ENCODE measurements around the gene NSD2. TPM values are rescaled to one million over a fixed set of nuclear protein-coding genes. Genes with fewer than 3 reads are reported as not detected.
A peak's percentile ranks its signal among the peaks of the same experiment; 100 is the strongest.

The NSD2 gene
- total RNA-seq, 1 experiment from 2014 or later, result 109 TPM

DNA sequence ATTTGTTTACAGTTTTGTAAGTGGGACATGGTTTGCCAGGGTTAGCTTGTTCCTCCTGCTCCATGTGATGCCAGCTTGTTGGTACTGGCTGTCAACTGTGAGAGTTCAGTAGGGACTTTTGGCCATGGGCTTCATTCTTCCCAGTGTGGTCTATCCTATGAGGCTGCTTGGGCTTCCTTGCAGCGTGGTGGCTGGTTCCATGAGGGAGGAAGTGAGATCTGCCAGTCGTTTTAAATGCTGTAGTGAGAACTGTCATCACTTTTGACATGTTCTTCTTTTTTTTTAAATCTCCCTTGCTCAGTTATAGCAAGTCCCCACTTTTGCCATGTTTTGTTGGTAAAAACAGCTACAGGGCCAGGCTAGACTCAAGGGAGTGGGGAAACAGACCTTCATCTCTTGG lies 15.9 kb downstream of the NSD2 start:
- TF ChIP-seq, protein P1, sequence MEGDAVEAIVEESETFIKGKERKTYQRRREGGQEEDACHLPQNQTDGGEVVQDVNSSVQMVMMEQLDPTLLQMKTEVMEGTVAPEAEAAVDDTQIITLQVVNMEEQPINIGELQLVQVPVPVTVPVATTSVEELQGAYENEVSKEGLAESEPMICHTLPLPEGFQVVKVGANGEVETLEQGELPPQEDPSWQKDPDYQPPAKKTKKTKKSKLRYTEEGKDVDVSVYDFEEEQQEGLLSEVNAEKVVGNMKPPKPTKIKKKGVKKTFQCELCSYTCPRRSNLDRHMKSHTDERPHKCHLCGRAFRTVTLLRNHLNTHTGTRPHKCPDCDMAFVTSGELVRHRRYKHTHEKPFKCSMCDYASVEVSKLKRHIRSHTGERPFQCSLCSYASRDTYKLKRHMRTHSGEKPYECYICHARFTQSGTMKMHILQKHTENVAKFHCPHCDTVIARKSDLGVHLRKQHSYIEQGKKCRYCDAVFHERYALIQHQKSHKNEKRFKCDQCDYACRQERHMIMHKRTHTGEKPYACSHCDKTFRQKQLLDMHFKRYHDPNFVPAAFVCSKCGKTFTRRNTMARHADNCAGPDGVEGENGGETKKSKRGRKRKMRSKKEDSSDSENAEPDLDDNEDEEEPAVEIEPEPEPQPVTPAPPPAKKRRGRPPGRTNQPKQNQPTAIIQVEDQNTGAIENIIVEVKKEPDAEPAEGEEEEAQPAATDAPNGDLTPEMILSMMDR (IDR thresholded peaks at IDR 0.05; ENCODE audit: unreplicated experiment), result no peak
- Mint-ChIP-seq H3K27ac (ENCODE audit: low read depth, unreplicated experiment) (peak overlapping the region; percentile 60), H3K27me3 (ENCODE audit: insufficient read depth, unreplicated experiment) (no peaks in the 10 kb centered on the region), H3K4me1 (ENCODE audit: insufficient read depth, unreplicated experiment) (peaks cover 10% of the 10 kb centered on the region), H3K4me3 (ENCODE audit: unreplicated experiment) (no peak overlapping the region), H3K9me3 (ENCODE audit: unreplicated experiment) (no peaks in the 10 kb centered on the region), H3K36me3 (ENCODE audit: insufficient read depth, unreplicated experiment) (no peaks in the 10 kb centered on the region)
- no TSS peak for BruUV-seq (replicated peaks)
- CTCF ChIA-PET, result interaction anchor here (0.7 to 7.1 kb wide), 7 partner anchors 10 to 194 kb away, joined by 3 to 74 read pairs (median 3); no protein-coding TSS in a partner anchor
- POLR2A ChIA-PET, result interaction anchor here (1.0 to 2.1 kb wide), 5 partner anchors 8 to 31 kb away, joined by 3 to 10 read pairs (median 4); no protein-coding TSS in a partner anchor
- intact Hi-C loops (cut with micrococcal nuclease), result no loop called here
- no peak for DNase-seq (ENCODE audit: unreplicated experiment)

DNA sequence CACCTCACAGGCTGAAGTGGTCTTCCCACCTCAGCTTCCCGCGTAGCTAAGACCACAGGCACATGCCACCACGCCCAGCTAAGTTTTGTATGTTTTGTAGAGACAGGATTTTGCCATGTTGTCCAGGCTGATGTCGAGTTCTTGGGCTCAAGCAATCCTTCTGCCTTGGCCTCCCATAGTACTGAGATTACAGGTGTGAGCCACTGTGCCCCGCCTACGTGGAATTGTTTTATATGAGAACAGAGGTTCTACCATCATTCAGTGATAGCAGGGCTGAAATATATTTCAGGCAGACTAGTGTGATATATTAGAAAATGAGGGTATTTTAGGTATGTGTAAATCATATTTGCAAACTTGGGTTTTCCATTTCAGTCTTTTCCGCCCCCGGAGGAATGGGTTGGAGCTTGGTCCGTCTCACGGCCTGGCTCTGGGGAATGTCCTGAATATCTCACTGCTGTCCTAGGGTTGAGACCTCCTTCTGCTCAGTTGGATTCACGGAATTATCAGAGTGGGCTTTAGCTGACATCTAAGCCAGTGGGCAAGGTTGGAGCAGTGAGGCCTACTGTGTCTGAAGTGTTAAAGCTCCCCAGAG lies 19.9 kb downstream of the NSD2 start:
- no peak for DNase-seq (ENCODE audit: unreplicated experiment)
- Mint-ChIP-seq H3K27ac (ENCODE audit: low read depth, unreplicated experiment) (no peak overlapping the region), H3K4me3 (ENCODE audit: unreplicated experiment) (no peak overlapping the region), H3K36me3 (ENCODE audit: insufficient read depth, unreplicated experiment) (no peaks in the 10 kb centered on the region), H3K4me1 (ENCODE audit: insufficient read depth, unreplicated experiment) (peaks cover 18% of the 10 kb centered on the region), H3K27me3 (ENCODE audit: insufficient read depth, unreplicated experiment) (no peaks in the 10 kb centered on the region), H3K9me3 (ENCODE audit: unreplicated experiment) (no peaks in the 10 kb centered on the region)
- no TSS peak for BruUV-seq (replicated peaks)
- intact Hi-C loops (cut with micrococcal nuclease), result loop anchor here (10.0 kb wide), 1 partner anchor 76 kb away; no protein-coding TSS in a partner anchor
- TF ChIP-seq, protein P1 (IDR thresholded peaks at IDR 0.05; ENCODE audit: unreplicated experiment), result no peak
- ChIA-PET CTCF (interaction anchor here (7.1 kb wide), 1 partner anchor 9 kb away, joined by 74 read pairs; no protein-coding TSS in a partner anchor), POLR2A (interaction anchor here (0.7 kb wide), 2 partner anchors 18 to 371 kb away, joined by 3 read pairs; partner anchors contain the start of gene MXD4)

DNA sequence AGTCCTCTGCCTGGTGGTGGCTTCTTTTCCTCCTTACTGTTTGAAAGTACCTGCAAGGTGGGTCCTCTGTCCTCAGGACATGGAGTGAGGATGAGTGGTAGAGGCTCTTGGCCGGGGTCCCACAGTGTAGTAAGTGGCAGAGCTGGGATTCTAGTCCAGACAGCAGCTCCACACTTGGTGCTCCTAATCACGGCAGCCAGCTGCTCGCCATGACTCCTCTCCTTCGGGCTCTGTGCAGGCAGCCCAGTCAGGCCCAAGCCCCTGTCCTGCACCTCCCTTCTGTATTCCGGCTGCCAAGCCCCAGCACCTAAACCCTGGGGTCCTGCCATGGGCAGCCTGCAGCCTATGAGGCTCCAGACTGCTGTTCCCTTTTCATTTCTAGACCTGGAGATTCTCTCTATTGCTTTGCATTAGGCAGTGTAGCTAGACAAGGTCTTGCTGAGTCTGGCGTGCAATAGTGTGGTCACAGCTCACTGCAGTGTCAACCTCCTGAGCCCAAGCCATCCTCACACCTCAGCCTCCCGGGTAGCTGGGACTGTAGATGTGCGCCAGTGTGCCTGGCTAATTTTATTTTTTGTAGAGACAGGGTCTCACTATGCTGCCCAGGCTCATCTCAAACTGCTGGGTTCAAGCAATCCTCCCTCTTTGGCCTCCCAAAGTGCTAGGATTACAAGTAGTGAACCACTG lies 24.9 kb downstream of the NSD2 start:
- peak overlapping the region; percentile 59 for H3K27ac Mint-ChIP-seq (ENCODE audit: low read depth, unreplicated experiment)
- H3K4me3 Mint-ChIP-seq (ENCODE audit: unreplicated experiment), result no peak overlapping the region
- no peaks in the 10 kb centered on the region for H3K27me3 Mint-ChIP-seq (ENCODE audit: insufficient read depth, unreplicated experiment)
- CTCF ChIA-PET, result interaction anchor here (0.8 kb wide), 1 partner anchor 16 kb away, joined by 3 read pairs; no protein-coding TSS in a partner anchor
- peaks cover 13% of the 10 kb centered on the region for H3K4me1 Mint-ChIP-seq (ENCODE audit: insufficient read depth, unreplicated experiment)
- BruUV-seq (replicated peaks), result no TSS peak
- no peaks in the 10 kb centered on the region for H3K9me3 Mint-ChIP-seq (ENCODE audit: unreplicated experiment)
- no peak for DNase-seq (ENCODE audit: unreplicated experiment)
- TF ChIP-seq, protein P1 (IDR thresholded peaks at IDR 0.05; ENCODE audit: unreplicated experiment), result no peak
- POLR2A ChIA-PET, result no interaction called here
- H3K36me3 Mint-ChIP-seq (ENCODE audit: insufficient read depth, unreplicated experiment), result no peaks in the 10 kb centered on the region
- intact Hi-C loops (cut with micrococcal nuclease), result loop anchor here (10.0 kb wide), 1 partner anchor 81 kb away; no protein-coding TSS in a partner anchor

- Mint-ChIP-seq H3K4me3 (ENCODE audit: unreplicated experiment) (no peak overlapping the region), H3K27ac (ENCODE audit: low read depth, unreplicated experiment) (no peak overlapping the region), H3K36me3 (ENCODE audit: insufficient read depth, unreplicated experiment) (peaks cover 5% of the 10 kb centered on the region), H3K9me3 (ENCODE audit: unreplicated experiment) (no peaks in the 10 kb centered on the region), H3K27me3 (ENCODE audit: insufficient read depth, unreplicated experiment) (no peaks in the 10 kb centered on the region), H3K4me1 (ENCODE audit: insufficient read depth, unreplicated experiment) (peaks cover 13% of the 10 kb centered on the region)
- BruUV-seq (replicated peaks), result no TSS peak
- intact Hi-C loops (cut with micrococcal nuclease), result loop anchor here (10.0 kb wide), 1 partner anchor 82 kb away; no protein-coding TSS in a partner anchor
- ChIA-PET CTCF (interaction anchor here (0.8 to 3.8 kb wide), 2 partner anchors 12 to 16 kb away, joined by 3 to 79 read pairs; no protein-coding TSS in a partner anchor), POLR2A (no interaction called here)
- no peak for DNase-seq (ENCODE audit: unreplicated experiment)
- TF ChIP-seq, protein P1 (IDR thresholded peaks at IDR 0.05; ENCODE audit: unreplicated experiment), result no peak
Measured at GRCh38 chr4:1896658-1896991, 25.4 kb downstream of the NSD2 start.
